ENCODE measurements around the gene TAF11. TPM values are rescaled to one million over a fixed set of nuclear protein-coding genes. Genes with fewer than 3 reads are reported as not detected.

The TAF11 gene
- total and polyA plus RNA-seq, 2 experiments from 2014 or later, result 23.0 to 27.1 TPM

GRCh38 chr6:34875292-34876213 is 12.3 kb downstream of the TAF11 start:
- 95 to 98% methylated on average over 4 of the region's 4 CpGs for WGBS, 2 experiments (ENCODE audit: low coverage in 1 of 2, low lambda C conversion rate in 2 of 2, missing lambda C conversion rate in 2 of 2)
- H3K27me3 ChIP-seq (replicated peaks; ENCODE audit: insufficient read depth), result no peaks in the 10 kb centered on the region
- peaks cover 52% of the 10 kb centered on the region; the same call in 1 of the 2 replicates for H3K36me3 ChIP-seq (ENCODE audit: low read depth)
- no peak overlapping the region for H3K4me3 ChIP-seq
- no peaks in the 10 kb centered on the region for H3K4me1 ChIP-seq (ENCODE audit: insufficient read depth)
- no peak overlapping the region for H2AFZ ChIP-seq
- no peaks in the 10 kb centered on the region; the same call in 1 of the 2 replicates for H3F3A ChIP-seq (ENCODE audit: insufficient read depth)
- no peaks in the 10 kb centered on the region for H4K20me1 ChIP-seq (ENCODE audit: insufficient read depth)
- TF ChIP-seq EZH2 (IDR thresholded peaks at IDR 0.05; ENCODE audit: insufficient read depth, poor library complexity, severe bottlenecking) (no peak), EZH2phosphoT487 (IDR thresholded peaks at IDR 0.05; ENCODE audit: insufficient read depth, low read depth) (no peak)
- H3K9me3 ChIP-seq (ENCODE audit: low read depth), result no peaks in the 10 kb centered on the region
- in situ Hi-C loops (cut with MboI), result no loop called here
- no peak overlapping the region for H3K4me2 ChIP-seq (ENCODE audit: unreplicated experiment)
- no peak overlapping the region for H3K9ac ChIP-seq
- no peak overlapping the region for H3K27ac ChIP-seq
- no peak for DNase-seq
- no peaks in the 10 kb centered on the region for H3K9me2 ChIP-seq (ENCODE audit: insufficient read depth)
- peaks cover under 1% of the 10 kb centered on the region; the same call in 1 of the 2 replicates for H3K79me2 ChIP-seq (ENCODE audit: insufficient read depth)

- Histone ChIP-seq H3K36me3 (ENCODE audit: low read depth) (peaks cover 38% of the 10 kb centered on the region), H3K27me3 (replicated peaks; ENCODE audit: insufficient read depth) (no peaks in the 10 kb centered on the region), H4K20me1 (ENCODE audit: insufficient read depth) (no peaks in the 10 kb centered on the region), H3K4me3 (no peak overlapping the region), H2AFZ (no peak overlapping the region), H3K79me2 (ENCODE audit: insufficient read depth) (no peaks in the 10 kb centered on the region), H3F3A (ENCODE audit: insufficient read depth) (no peaks in the 10 kb centered on the region; the same call in 1 of the 2 replicates), H3K4me1 (ENCODE audit: insufficient read depth) (no peaks in the 10 kb centered on the region), H3K9me2 (ENCODE audit: insufficient read depth) (no peaks in the 10 kb centered on the region), H3K9me3 (ENCODE audit: low read depth) (no peaks in the 10 kb centered on the region), H3K4me2 (ENCODE audit: unreplicated experiment) (no peak overlapping the region), H3K27ac (no peak overlapping the region), H3K9ac (no peak overlapping the region)
- in situ Hi-C loops (cut with MboI), result no loop called here
- TF ChIP-seq EZH2 (IDR thresholded peaks at IDR 0.05; ENCODE audit: insufficient read depth, poor library complexity, severe bottlenecking) (no peak), EZH2phosphoT487 (IDR thresholded peaks at IDR 0.05; ENCODE audit: insufficient read depth, low read depth) (no peak)
- 9 to 16% methylated on average over 1 of the region's 1 CpG for WGBS, 2 experiments (ENCODE audit: low coverage in 1 of 2, low lambda C conversion rate in 2 of 2, missing lambda C conversion rate in 2 of 2)
- DNase-seq, result no peak
These were observed 15.5 kb downstream of the TAF11 start for GRCh38 chr6:34872332-34872731.

GRCh38 chr6:34871853-34872252 is 16.0 kb downstream of the TAF11 start:
- no peak for DNase-seq
- 93 to 96% methylated on average over 4 of the region's 4 CpGs for WGBS, 2 experiments (ENCODE audit: low coverage in 1 of 2, low lambda C conversion rate in 2 of 2, missing lambda C conversion rate in 2 of 2)
- Histone ChIP-seq H3K36me3 (ENCODE audit: low read depth) (peaks cover 35% of the 10 kb centered on the region), H3K4me1 (ENCODE audit: insufficient read depth) (no peaks in the 10 kb centered on the region), H3K9me2 (ENCODE audit: insufficient read depth) (no peaks in the 10 kb centered on the region), H2AFZ (no peak overlapping the region), H3K4me3 (no peak overlapping the region), H3K27me3 (replicated peaks; ENCODE audit: insufficient read depth) (no peaks in the 10 kb centered on the region), H3K79me2 (ENCODE audit: insufficient read depth) (no peaks in the 10 kb centered on the region), H3F3A (ENCODE audit: insufficient read depth) (no peaks in the 10 kb centered on the region), H3K9me3 (ENCODE audit: low read depth) (no peaks in the 10 kb centered on the region), H3K9ac (no peak overlapping the region), H3K27ac (no peak overlapping the region), H4K20me1 (ENCODE audit: insufficient read depth) (no peaks in the 10 kb centered on the region), H3K4me2 (ENCODE audit: unreplicated experiment) (no peak overlapping the region)
- TF ChIP-seq EZH2phosphoT487 (IDR thresholded peaks at IDR 0.05; ENCODE audit: insufficient read depth, low read depth) (no peak), EZH2 (IDR thresholded peaks at IDR 0.05; ENCODE audit: insufficient read depth, poor library complexity, severe bottlenecking) (no peak)
- in situ Hi-C loops (cut with MboI), result no loop called here

GRCh38 chr6:34867484-34867883 is 20.4 kb downstream of the TAF11 start:
- no peak for TF ChIP-seq EZH2 (IDR thresholded peaks at IDR 0.05; ENCODE audit: insufficient read depth, poor library complexity, severe bottlenecking)
- TF ChIP-seq EZH2phosphoT487 (IDR thresholded peaks at IDR 0.05; ENCODE audit: insufficient read depth, low read depth), result no peak
- DNase-seq, result no peak
- H3K9me3 ChIP-seq (ENCODE audit: low read depth), result no peaks in the 10 kb centered on the region
- H3K79me2 ChIP-seq (ENCODE audit: insufficient read depth), result no peaks in the 10 kb centered on the region
- no peaks in the 10 kb centered on the region for H3K27me3 ChIP-seq (replicated peaks; ENCODE audit: insufficient read depth)
- no peak overlapping the region for H3K4me3 ChIP-seq
- H3K27ac ChIP-seq, result no peak overlapping the region
- no peaks in the 10 kb centered on the region for H3K9me2 ChIP-seq (ENCODE audit: insufficient read depth)
- no peaks in the 10 kb centered on the region for H3K4me1 ChIP-seq (ENCODE audit: insufficient read depth)
- in situ Hi-C loops (cut with MboI), result no loop called here
- H2AFZ ChIP-seq, result no peak overlapping the region
- no peak overlapping the region for H3K9ac ChIP-seq
- 85 to 86% methylated on average over 3 of the region's 3 CpGs for WGBS, 2 experiments (ENCODE audit: low coverage in 1 of 2, low lambda C conversion rate in 2 of 2, missing lambda C conversion rate in 2 of 2)
- H4K20me1 ChIP-seq (ENCODE audit: insufficient read depth), result no peaks in the 10 kb centered on the region
- H3F3A ChIP-seq (ENCODE audit: insufficient read depth), result no peaks in the 10 kb centered on the region
- H3K36me3 ChIP-seq (ENCODE audit: low read depth), result peaks cover 25% of the 10 kb centered on the region
- H3K4me2 ChIP-seq (ENCODE audit: unreplicated experiment), result no peak overlapping the region

Data from GM23248 (cell line).